GM12801 (cell line): Measurements from ENCODE around the gene TRPV3.

Source experiments
- CTCF ChIP-seq: IDR thresholded peaks from one replicate; pipeline ENCODE4 v1.5.1; 2011; ENCODE audit warnings: control low read depth; ENCODE audit not compliant: insufficient read length; ENCODE audit errors: extremely low read depth

The TRPV3 gene

DNA sequence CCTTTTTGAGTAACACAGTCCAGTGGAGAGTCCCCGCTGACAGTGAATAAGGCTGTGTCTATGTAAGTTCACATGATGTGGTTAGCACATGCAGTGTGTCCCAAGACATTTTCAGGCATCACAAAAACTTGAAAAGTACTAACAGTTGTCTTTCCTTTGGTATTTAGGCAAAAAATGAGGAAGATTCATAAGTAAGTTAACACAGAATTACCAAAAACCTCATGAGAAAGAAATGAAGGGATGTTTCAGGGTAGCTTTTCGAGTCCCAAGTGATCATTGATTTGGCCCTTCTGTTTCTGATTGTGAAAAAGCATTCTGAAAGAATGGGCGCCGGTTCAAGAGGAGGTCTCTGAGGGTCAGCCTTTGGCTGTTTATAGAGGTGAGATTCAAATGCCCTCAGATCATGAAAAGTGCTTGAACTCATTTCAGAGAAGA lies 82.3 kb downstream of the TRPV3 start:
- TF ChIP-seq CTCF: no peak

DNA sequence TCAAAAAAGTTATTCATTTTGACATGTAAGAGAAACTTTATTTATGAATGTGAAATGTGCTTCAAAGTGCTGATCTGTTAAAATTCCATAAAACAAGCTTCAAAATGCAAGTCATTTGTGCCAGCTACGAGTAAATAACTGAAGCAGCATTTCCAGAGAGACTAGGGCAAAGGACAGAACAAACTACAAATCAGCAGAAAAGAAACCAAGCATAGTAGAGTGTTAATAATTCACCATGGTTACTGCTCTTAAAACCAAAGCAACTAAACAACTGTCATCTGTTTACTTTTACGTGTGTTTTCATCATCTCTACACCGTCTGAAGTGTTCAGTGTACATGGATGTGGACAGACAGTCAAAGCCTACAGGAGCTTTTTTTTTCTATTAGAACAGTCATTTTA lies 83.4 kb downstream of the TRPV3 start:
- TF ChIP-seq CTCF: no peak

DNA sequence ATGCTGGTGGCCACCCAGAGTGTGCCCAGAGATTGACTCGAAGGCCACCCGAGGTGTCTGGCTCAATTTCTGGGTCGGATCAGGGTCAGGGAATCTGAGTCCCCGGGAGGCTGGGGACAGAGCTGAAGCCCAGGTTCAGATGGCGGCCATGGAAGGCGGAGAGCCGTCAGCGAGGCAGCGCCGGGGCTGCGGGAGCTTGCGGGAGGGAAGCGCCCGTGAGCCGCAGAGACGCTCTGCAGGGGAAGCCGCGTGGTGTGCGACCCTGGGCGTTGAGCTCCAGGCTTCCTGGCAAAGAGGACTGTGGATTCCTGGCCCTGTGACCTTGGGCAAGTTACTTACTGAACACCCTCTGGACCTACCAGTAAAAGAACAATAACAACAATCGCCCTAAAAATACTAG lies 85.5 kb downstream of the TRPV3 start:
- no peak for TF ChIP-seq CTCF

GRCh38 chr17:3471599-3471998 lies 86.0 kb downstream of the TRPV3 start, which contains the start of gene SPATA22:
SPATA22 (minus strand) TSS chr17:3471819; CDS start chr17:3469325, 2,494 bp downstream.
- TF ChIP-seq CTCF: no peak

DNA sequence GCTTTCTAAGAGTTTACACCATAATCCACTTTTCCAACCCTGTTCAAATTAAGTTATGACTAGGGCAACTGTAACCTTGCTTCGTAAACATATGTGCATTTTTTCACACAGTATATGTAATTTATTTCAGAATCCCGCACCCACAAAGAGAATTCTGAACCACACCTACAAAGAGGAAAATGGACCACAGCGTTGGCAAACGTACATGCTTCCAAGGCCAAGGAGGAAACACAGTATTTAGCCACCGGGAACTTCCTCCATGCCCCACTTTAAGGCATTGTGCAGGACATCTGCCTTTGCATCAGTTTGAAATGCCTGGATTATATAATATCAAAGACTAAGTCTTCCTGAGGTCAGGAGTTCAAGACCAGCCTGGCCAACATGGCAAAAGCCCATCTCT lies 88.1 kb downstream of the TRPV3 start:
- no peak for TF ChIP-seq CTCF
